Prostate gland (tissue), 2 donors: Measurements from ENCODE around the gene PPP1R7. TPM values are rescaled to one million over a fixed set of nuclear protein-coding genes. Genes with fewer than 3 reads are reported as not detected.
A peak's percentile ranks its signal among the peaks of the same experiment; 100 is the strongest.

Experiments used
- DNase-seq: peaks from one replicate; pipeline ENCODE4 v3.0.0-alpha.2; 2019; ENCODE audit warnings: low spot score
- H3K27ac ChIP-seq, 2 donors: fragments of 200-600 bp; sonication (generic); 2 replicates each; pipeline ENCODE4 v1.5.1; 2017 to 2019
- H3K27me3 ChIP-seq: fragments of 200-600 bp; sonication (generic); replicated peaks from 2 replicates; pipeline ENCODE4 v1.5.1; 2019; ENCODE audit not compliant: insufficient read depth
- H3K36me3 ChIP-seq, 2 donors: fragments of 200-600 bp; sonication (generic); 1 replicate in 1 of 2; 2 replicates in 1 of 2; pipeline versions ENCODE4 v1.5.1 to v1.8.1; 2017 to 2019
- H3K4me1 ChIP-seq: fragments of 200-600 bp; sonication (generic); replicated peaks from 2 replicates; pipeline ENCODE4 v1.5.1; 2019
- H3K4me3 ChIP-seq, 2 donors: fragments of 200-600 bp; sonication (generic); 2 replicates each; pipeline ENCODE4 v1.5.1; 2017 to 2019
- H3K9me3 ChIP-seq: fragments of 200-600 bp; sonication (generic); 2 replicates; pipeline ENCODE4 v1.5.1; 2017
- POLR2A ChIP-seq: fragments of 450-650 bp; IDR thresholded peaks from one replicate; pipeline ENCODE4 v1.6.1; 2016; ENCODE audit warnings: antibody characterized with exemption, mild to moderate bottlenecking
- POLR2AphosphoS5 ChIP-seq: sonication (generic); formaldehyde crosslinking; IDR thresholded peaks from one replicate; pipeline ENCODE4 v1.6.1; 2017; ENCODE audit warnings: antibody characterized with exemption
- WGBS: methylation state at CpG from one replicate; pipeline ENCODE4 v1.1.5; 2018; 5-methylcytosine and 5-hydroxymethylcytosine counted together
- intact Hi-C: fragments of 100-400 bp; cut with DNase I; formaldehyde crosslinking; loops from one replicate; pipeline ENCODE4 v1.14.2; 2022
- total RNA-seq, 2 donors: library from RNA; depleted of rRNA; stranded (reverse); fragments of >200 nt; gene quantifications; one replicate each; pipeline ENCODE4 v1.1.0, GENCODE V29; 2016
- TF ChIP-seq, protein P1 (sequence below), 4 experiments: fragments of 200-600 bp in 2 of 4; fragments of 450-650 bp in 2 of 4; sonication (generic) in 2 of 4; IDR thresholded peaks; 1 replicate in 3 of 4; 2 replicates in 1 of 4; pipeline ENCODE4 v1.5.1; 2016 to 2019; ENCODE audit warnings: antibody characterized with exemption in 4 of 4, mild to moderate bottlenecking in 2 of 4, moderate library complexity in 2 of 4

The PPP1R7 gene
- total RNA-seq, 2 donors from 2014 or later = 50.0 to 91.3 TPM

- WGBS = 74% methylated on average over 7 of the region's 7 CpGs
- no peak overlapping the region for H3K4me3 ChIP-seq
- H3K4me1 ChIP-seq = peaks cover 1% of the 10 kb centered on the region
- no peaks in the 10 kb centered on the region for H3K9me3 ChIP-seq
- no peak for DNase-seq
- no peak overlapping the region for H3K27ac ChIP-seq
- H3K36me3 ChIP-seq = no peaks in the 10 kb centered on the region
- intact Hi-C loops = loop anchor here (10.0 kb wide), 1 partner anchor 109 kb away; the partner anchor contains the start of gene MTERF4
- H3K27me3 ChIP-seq = no peaks in the 10 kb centered on the region
- TF ChIP-seq, protein P1, sequence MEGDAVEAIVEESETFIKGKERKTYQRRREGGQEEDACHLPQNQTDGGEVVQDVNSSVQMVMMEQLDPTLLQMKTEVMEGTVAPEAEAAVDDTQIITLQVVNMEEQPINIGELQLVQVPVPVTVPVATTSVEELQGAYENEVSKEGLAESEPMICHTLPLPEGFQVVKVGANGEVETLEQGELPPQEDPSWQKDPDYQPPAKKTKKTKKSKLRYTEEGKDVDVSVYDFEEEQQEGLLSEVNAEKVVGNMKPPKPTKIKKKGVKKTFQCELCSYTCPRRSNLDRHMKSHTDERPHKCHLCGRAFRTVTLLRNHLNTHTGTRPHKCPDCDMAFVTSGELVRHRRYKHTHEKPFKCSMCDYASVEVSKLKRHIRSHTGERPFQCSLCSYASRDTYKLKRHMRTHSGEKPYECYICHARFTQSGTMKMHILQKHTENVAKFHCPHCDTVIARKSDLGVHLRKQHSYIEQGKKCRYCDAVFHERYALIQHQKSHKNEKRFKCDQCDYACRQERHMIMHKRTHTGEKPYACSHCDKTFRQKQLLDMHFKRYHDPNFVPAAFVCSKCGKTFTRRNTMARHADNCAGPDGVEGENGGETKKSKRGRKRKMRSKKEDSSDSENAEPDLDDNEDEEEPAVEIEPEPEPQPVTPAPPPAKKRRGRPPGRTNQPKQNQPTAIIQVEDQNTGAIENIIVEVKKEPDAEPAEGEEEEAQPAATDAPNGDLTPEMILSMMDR (IDR thresholded peaks at IDR 0.05) = no peak
- no peak for TF ChIP-seq POLR2A
- no peak for TF ChIP-seq POLR2AphosphoS5
Measured at GRCh38 chr2:241213567-241213966, 63.3 kb downstream of the PPP1R7 start.

- WGBS = 65% methylated on average over 7 of the region's 10 CpGs
- Histone ChIP-seq H3K27ac (no peak overlapping the region), H3K36me3 (no peaks in the 10 kb centered on the region), H3K9me3 (no peaks in the 10 kb centered on the region), H3K4me1 (peaks cover 2% of the 10 kb centered on the region), H3K27me3 (no peaks in the 10 kb centered on the region), H3K4me3 (no peak overlapping the region)
- DNase-seq = no peak
- no peak for TF ChIP-seq POLR2AphosphoS5
- intact Hi-C loops = loop anchor here (10.0 kb wide), 1 partner anchor 109 kb away; the partner anchor contains the start of gene MTERF4
Measured at GRCh38 chr2:241214209-241214608, 63.9 kb downstream of the PPP1R7 start.

DNA sequence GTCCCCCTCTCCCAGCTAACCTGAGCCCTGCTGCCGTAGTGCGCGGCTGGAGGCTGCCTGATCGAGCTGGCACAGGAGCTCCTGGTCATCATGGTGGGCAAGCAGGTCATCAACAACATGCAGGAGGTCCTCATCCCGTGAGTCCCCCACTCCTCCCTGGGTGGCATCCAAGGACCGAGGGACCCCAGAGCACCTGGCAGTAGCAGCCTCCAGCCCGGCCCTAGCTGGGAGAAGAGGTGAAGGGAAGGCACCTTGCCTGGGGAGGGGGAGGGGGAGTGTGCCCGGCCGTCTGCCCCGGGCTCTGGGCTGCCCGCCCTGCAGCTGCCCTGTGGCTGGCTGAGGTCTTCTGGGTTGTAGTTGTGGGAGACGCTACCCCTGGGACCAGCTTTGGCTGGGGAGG lies 64.5 kb downstream of the PPP1R7 start:
- DNase-seq = no peak
- H3K9me3 ChIP-seq = no peaks in the 10 kb centered on the region
- no peak overlapping the region for H3K4me3 ChIP-seq
- intact Hi-C loops = loop anchor here (5.0 to 10.0 kb wide), 2 partner anchors 67 to 110 kb away; partner anchors contain the start of genes MTERF4 and PASK
- no peak overlapping the region for H3K27ac ChIP-seq
- WGBS = 87% methylated on average over 5 of the region's 12 CpGs
- H3K4me1 ChIP-seq = peaks cover 2% of the 10 kb centered on the region
- no peaks in the 10 kb centered on the region for H3K36me3 ChIP-seq
- TF ChIP-seq POLR2AphosphoS5 (no peak), POLR2A (no peak)
- TF ChIP-seq, protein P1 (IDR thresholded peaks at IDR 0.05) = no peak
- H3K27me3 ChIP-seq = no peaks in the 10 kb centered on the region

DNA sequence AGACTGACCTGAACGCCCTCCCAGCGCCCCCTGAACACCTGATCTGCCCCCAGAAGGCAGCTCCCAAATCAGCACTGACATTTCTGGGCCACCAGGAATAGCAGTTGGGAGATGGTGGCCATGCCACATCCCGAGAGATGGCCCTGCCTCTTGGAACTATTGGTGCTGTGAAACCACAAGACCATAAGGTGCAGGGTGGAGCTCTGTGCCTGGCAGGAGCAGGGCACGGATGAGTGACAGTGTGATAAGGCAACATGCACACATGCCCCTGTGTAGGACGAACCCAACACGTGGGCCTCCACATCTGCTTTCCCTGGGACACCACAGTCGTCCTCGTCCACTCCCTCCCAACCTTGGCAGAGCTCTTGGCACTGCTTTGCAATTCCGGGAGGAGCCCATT lies 65.2 kb downstream of the PPP1R7 start:
- no peaks in the 10 kb centered on the region for H3K9me3 ChIP-seq
- no peak for DNase-seq
- H3K4me1 ChIP-seq = peaks cover 2% of the 10 kb centered on the region
- H3K27me3 ChIP-seq = no peaks in the 10 kb centered on the region
- TF ChIP-seq POLR2AphosphoS5 (no peak), POLR2A (no peak)
- TF ChIP-seq, protein P1 (IDR thresholded peaks at IDR 0.05) = no peak
- H3K4me3 ChIP-seq = no peak overlapping the region
- H3K36me3 ChIP-seq = no peaks in the 10 kb centered on the region
- intact Hi-C loops = loop anchor here (5.0 to 10.0 kb wide), 2 partner anchors 68 to 111 kb away; partner anchors contain the start of genes MTERF4 and PASK
- WGBS = 73% methylated on average over 9 of the region's 9 CpGs
- peak overlapping the region in 1 of 2 donors; percentile 91 for H3K27ac ChIP-seq

- 58% methylated on average over 14 of the region's 14 CpGs for WGBS
- no peaks in the 10 kb centered on the region for H3K9me3 ChIP-seq
- H3K4me3 ChIP-seq = no peak overlapping the region
- intact Hi-C loops = loop anchor here (5.0 to 10.0 kb wide), 2 partner anchors 69 to 111 kb away; partner anchors contain the start of genes MTERF4 and PASK
- TF ChIP-seq, protein P1 (IDR thresholded peaks at IDR 0.05) = no peak
- TF ChIP-seq POLR2A = no peak
- peak overlapping the region; percentile 91 for H3K27ac ChIP-seq
- no peak for DNase-seq
- no peaks in the 10 kb centered on the region for H3K36me3 ChIP-seq
- H3K27me3 ChIP-seq = no peaks in the 10 kb centered on the region
- peaks cover 2% of the 10 kb centered on the region for H3K4me1 ChIP-seq
Measured at GRCh38 chr2:241216211-241216761, 66.0 kb downstream of the PPP1R7 start.
